Ovary (tissue), 10 donors: Measurements from ENCODE around the gene GPRIN2. TPM values are rescaled to one million over a fixed set of nuclear protein-coding genes. Genes with fewer than 3 reads are reported as not detected.
A peak's percentile ranks its signal among the peaks of the same experiment; 100 is the strongest.
"Not testable (repeated sequence)": the region's sequence is repeated elsewhere in the genome, so short reads cannot be mapped to it uniquely, and the experiment has no call there.

ENCODE experiments used
- DNase-seq, 5 donors: peaks; one replicate each; pipeline ENCODE4 v3.0.0-alpha.2; 2019 to 2020
- H3K27ac ChIP-seq, 2 donors: fragments of 200-600 bp; one replicate each; pipeline versions ENCODE4 v1.5.1 to v1.8.0; 2019 to 2022
- H3K27me3 ChIP-seq: fragments of 200-600 bp; one replicate; pipeline ENCODE4 v1.8.0; 2022
- H3K36me3 ChIP-seq: fragments of 200-600 bp; sonication (generic); one replicate; pipeline ENCODE4 v1.5.1; 2019
- H3K4me1 ChIP-seq: one replicate; pipeline ENCODE4 v1.8.1; 2013; ENCODE audit warnings: mild to moderate bottlenecking, moderate library complexity; ENCODE audit not compliant: insufficient read depth
- H3K4me3 ChIP-seq: fragments of 200-600 bp; sonication (generic); one replicate; pipeline ENCODE4 v1.5.1; 2017
- H3K9me3 ChIP-seq, 2 donors: fragments of 200-600 bp in 1 of 2; sonication (generic) in 1 of 2; one replicate each; pipeline versions ENCODE4 v1.5.1 to v1.8.1; 2013 to 2019; ENCODE audit warnings: mild to moderate bottlenecking in 1 of 2, moderate library complexity in 1 of 2
- EP300 ChIP-seq: sonication (generic); formaldehyde crosslinking; IDR thresholded peaks from one replicate; pipeline ENCODE4 v1.6.1; 2017; ENCODE audit warnings: antibody characterized with exemption
- POLR2A ChIP-seq: fragments of 450-650 bp; IDR thresholded peaks from one replicate; pipeline ENCODE4 v1.6.1; 2017; ENCODE audit warnings: antibody characterized with exemption, mild to moderate bottlenecking, moderate library complexity
- WGBS, 3 donors: extraction: QIAGEN DNeasy Blood & Tissue Kit in 1 of 3; methylation state at CpG; one replicate each; pipeline versions ENCODE4 v1.1.5 to v1.1.7; 2013 to 2017; 5-methylcytosine and 5-hydroxymethylcytosine counted together
- intact Hi-C, 4 donors: fragments of 100-400 bp; cut with DNase I; formaldehyde crosslinking; loops; one replicate each; pipeline versions ENCODE4 v1.11.0 to v1.15.1; 2022 to 2023
- long read RNA-seq, 3 donors: library from polyadenylated mRNA in 2 of 3; unstranded in 2 of 3; transcript quantifications; one replicate each; pipeline ENCODE4 v2.0.0 and lab custom pipeline, GENCODE V29; 2021 to 2026
- polyA plus RNA-seq, 2 donors: library from polyadenylated mRNA; stranded (reverse); fragments of 200-250 nt in 1 of 2; fragments of 350-450 nt in 1 of 2; fragmentation: Illumina TruSeq in 1 of 2; extraction: RNeasy Lipid Tissue Mini Kit (QIAGEN cat#74804) in 1 of 2; gene quantifications; one replicate each; pipeline ENCODE4 v1.2.3, GENCODE V29; 2013 to 2014
- total RNA-seq, 7 donors: library from RNA; depleted of rRNA in 2 of 7; stranded (reverse); fragments of >200 nt in 2 of 7; fragmentation: NEBNext Ultra II Directional in 3 of 7; extraction: Animal tissue kit (Norgen Biotek cat#: 25700) in 3 of 7; gene quantifications; one replicate each; pipeline versions ENCODE4 v1.1.0 to v1.2.4, GENCODE V29; 2016 to 2023
- TF ChIP-seq, protein P1 (sequence below), 3 donors: fragments of 450-650 bp in 2 of 3; fragments of 200-600 bp in 1 of 3; IDR thresholded peaks; one replicate each; pipeline versions ENCODE4 v1.5.1 to v1.8.0; 2016 to 2022; ENCODE audit warnings: antibody characterized with exemption in 3 of 3, mild to moderate bottlenecking in 1 of 3
- donor health status: DM: no; HTN: no; CAD: no; lungs with moderate emphysema.
- donor health status: DM: no; HTN: no; CAD: no.
- donor health status: Bipolar disorder and iron deficiency.
- donor health status: DM: yes; HTN: yes; CAD: no.
- donor health status: DM: no; HTN: no; CAD: no.
- donor health status: DM: yes; HTN: yes; CAD: no.

Gene GPRIN2
- total RNA-seq (1 to 10 TPM in 1 of 7 donors, under 1 TPM in 3, not detected in 3; 0.27 to 2.4 (median 0.78) TPM), polyA plus RNA-seq (under 1 TPM in 1 of 2 donors, not detected in 1; 0.22 TPM)
- long read RNA-seq, donor 1, result 0 reads
- long read RNA-seq, donor 2, partial matches to known transcripts, result 0 of 5 reads
- long read RNA-seq, donor 2, other reads (novel, unspliced or antisense), result 0 of 5 reads
- long read RNA-seq, donor 3, result 0 reads

GRCh38 chr10:46556515-46557318, at the start of gene GPRIN2:
Gene GPRIN2, minus strand, starts transcription at chr10:46556658. Its CDS starts 5,922 bp downstream, at chr10:46550736.
- TF ChIP-seq, protein P1, sequence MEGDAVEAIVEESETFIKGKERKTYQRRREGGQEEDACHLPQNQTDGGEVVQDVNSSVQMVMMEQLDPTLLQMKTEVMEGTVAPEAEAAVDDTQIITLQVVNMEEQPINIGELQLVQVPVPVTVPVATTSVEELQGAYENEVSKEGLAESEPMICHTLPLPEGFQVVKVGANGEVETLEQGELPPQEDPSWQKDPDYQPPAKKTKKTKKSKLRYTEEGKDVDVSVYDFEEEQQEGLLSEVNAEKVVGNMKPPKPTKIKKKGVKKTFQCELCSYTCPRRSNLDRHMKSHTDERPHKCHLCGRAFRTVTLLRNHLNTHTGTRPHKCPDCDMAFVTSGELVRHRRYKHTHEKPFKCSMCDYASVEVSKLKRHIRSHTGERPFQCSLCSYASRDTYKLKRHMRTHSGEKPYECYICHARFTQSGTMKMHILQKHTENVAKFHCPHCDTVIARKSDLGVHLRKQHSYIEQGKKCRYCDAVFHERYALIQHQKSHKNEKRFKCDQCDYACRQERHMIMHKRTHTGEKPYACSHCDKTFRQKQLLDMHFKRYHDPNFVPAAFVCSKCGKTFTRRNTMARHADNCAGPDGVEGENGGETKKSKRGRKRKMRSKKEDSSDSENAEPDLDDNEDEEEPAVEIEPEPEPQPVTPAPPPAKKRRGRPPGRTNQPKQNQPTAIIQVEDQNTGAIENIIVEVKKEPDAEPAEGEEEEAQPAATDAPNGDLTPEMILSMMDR (IDR thresholded peaks at IDR 0.05), result no peak
- TF ChIP-seq EP300 (no peak), POLR2A (no peak)
- H3K36me3 ChIP-seq, result no peaks in the 10 kb centered on the region
- intact Hi-C loops, result no loop called here
- 4 to 5% (median 4%) methylated on average over 74 of the region's 74 CpGs for WGBS, 3 donors
- peak in 4 of 5 donors; percentile 12 to 34 (median 27) for DNase-seq
- peaks cover 6% of the 10 kb centered on the region for H3K4me1 ChIP-seq
- no peaks in the 10 kb centered on the region for H3K27me3 ChIP-seq
- H3K4me3 ChIP-seq, result peak within 1 kb of the TSS; percentile 19
- no peaks in the 10 kb centered on the region for H3K9me3 ChIP-seq
- no peak within 1 kb of the TSS for H3K27ac ChIP-seq

DNA sequence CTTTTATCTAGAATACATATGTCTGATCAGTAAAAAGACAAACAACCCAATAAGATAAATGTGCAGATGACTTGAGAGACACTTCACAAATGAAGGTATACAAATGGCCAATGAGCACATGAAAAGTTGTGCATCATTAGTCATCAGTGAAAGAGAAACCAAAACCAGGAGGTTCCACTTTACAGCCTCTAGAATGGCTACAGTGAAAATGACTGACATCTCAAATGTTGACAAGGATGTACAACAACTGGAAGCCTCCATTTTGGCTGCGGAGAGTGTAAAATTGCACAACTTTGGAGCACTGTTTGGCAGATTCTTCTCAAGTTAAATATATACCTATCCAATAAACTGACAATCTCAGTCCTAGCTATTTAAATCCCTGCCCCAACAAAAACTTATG, 44.1 kb upstream of the GPRIN2 start:
- H3K36me3 ChIP-seq, H3K9me3 ChIP-seq, H3K4me1 ChIP-seq, H3K27ac ChIP-seq, DNase-seq, intact Hi-C loops, H3K4me3 ChIP-seq, H3K27me3 ChIP-seq: not testable (repeated sequence)
- 0 to 100% (median 87%) methylated on average over 1 of the region's 1 CpG for WGBS, 3 donors

DNA sequence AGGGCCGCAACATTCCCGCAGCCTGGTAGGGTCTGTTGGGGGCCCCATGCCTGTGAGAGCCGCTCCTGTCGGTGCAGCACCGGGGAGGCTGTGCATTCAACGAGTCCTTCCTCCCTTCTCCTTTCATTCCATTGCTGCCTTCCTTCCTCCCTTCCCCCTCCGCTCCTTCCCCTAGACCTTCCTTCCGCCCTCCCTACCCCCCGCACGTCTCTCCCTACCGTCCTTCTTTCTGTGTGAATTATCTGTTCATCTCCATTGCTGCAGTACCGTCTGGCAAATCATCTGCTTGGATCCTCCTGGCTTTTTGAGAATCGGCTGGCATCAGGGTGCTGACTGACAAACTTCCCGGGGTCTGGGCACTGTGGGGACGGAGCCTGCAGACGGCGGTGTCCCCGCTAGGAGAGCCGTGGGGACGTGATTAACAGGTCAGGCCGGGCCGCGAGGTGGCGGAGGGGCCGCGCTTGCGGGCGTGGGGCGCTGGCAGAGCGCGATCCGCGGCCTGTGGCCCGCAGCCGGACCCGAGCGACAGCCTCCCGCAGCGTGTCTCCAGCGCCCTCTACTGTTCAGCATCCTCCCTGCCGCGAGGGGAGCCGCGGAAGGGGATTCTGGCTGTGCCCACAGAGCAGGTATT, 41.3 kb upstream of the GPRIN2 start:
- 0% methylated on average over 9 to 21 of the region's 44 CpGs for WGBS, 3 donors
- H3K36me3 ChIP-seq, intact Hi-C loops, H3K4me1 ChIP-seq, H3K27me3 ChIP-seq, H3K27ac ChIP-seq, H3K9me3 ChIP-seq: not testable (repeated sequence)
- peak in 3 of 5 donors; percentile 14 to 49 (median 34) for DNase-seq
- H3K4me3 ChIP-seq, result peak overlapping the region; percentile 29

DNA sequence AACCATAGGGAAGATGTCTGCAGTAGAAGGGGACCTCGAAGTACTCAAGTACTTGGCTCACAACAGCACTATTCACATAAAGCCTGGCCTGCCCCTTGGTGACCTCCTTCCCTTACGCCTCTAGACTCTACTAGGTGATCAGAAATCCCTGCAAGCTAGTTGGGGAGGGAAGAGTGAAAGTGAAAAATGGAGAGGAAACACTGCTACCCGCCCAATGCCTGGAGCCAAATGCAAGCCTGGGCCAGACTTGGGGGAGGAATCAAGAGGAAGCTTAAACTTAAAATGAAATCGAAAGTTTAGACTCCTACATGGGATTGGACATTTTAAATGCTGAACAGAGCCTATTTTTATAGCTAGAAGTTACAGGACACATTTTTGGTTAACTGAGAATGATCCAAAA, 40.1 kb upstream of the GPRIN2 start:
- H3K4me3 ChIP-seq, H3K9me3 ChIP-seq, H3K4me1 ChIP-seq, intact Hi-C loops, H3K27me3 ChIP-seq, H3K27ac ChIP-seq, H3K36me3 ChIP-seq: not testable (repeated sequence)
- 0 to 4% (median 0%) methylated on average over 2 of the region's 4 CpGs for WGBS, 3 donors
- peak in 1 of 5 donors; percentile 25 for DNase-seq

DNA sequence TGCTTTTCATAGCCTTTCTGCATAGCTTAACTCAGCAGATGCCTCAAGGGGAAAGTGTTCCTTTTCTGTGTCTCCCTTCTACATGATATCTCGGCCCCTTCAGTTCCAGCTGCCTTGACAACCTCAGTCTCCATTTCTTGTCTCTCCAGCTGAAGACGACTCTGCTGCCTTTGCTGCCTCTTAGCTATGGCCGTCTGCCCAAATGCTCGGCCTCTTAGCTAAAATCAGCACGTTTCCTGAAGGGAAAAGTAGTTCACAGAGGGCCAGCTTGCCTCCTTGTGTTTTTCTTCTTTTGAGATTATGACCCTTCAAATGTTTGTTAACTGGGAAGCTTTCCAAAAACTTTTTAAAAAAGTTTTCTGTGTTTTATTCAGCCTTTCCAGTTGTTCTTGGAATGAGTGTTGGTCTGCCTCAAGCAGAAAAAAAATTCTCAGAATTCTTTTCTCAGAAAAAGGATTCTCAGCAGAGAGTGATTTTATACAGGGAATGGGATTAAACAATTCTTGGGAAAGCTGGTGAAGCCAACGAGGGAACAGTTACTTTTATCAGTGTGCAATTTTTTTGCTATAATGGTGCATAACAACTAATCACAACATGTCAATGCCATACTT, 38.1 kb upstream of the GPRIN2 start:
- H3K36me3 ChIP-seq, H3K4me1 ChIP-seq, DNase-seq, H3K27ac ChIP-seq, H3K27me3 ChIP-seq, H3K9me3 ChIP-seq, intact Hi-C loops, H3K4me3 ChIP-seq: not testable (repeated sequence)
- WGBS, 3 donors, result 0 to 2% (median 0%) methylated on average over 5 of the region's 6 CpGs

DNA sequence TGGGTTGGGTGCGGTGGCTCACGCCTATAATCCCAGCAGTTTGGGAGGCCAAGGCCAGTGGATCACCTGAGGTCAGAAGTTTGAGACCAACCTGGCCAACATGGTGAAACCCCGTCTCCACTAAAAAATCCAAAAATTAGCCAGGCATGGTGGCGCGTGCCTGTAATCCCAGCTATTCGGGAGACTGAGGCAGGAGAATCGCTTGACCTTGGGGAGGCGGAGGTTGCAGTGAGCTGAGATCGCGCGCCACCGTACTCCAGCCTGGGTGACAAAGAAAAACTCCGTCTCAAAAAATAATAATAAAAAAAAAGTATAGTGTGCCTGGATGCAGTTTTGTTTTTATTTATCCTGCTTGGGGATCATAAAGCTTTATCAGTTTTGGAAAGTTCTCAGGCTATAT, 36.8 kb upstream of the GPRIN2 start:
- H3K27ac ChIP-seq, H3K9me3 ChIP-seq, DNase-seq, H3K4me3 ChIP-seq, intact Hi-C loops, H3K4me1 ChIP-seq, H3K36me3 ChIP-seq, H3K27me3 ChIP-seq: not testable (repeated sequence)
- 94 to 97% (median 95%) methylated on average over 13 of the region's 13 CpGs for WGBS, 3 donors

GRCh38 chr10:46591053-46591452, 34.6 kb upstream of the GPRIN2 start:
- 86% methylated on average over 1 of the region's 8 CpGs; no CpG with 5 or more reads in 2 of the 3 donors for WGBS, 3 donors
- DNase-seq, H3K27me3 ChIP-seq, H3K9me3 ChIP-seq, H3K36me3 ChIP-seq, H3K4me3 ChIP-seq, H3K27ac ChIP-seq, intact Hi-C loops, H3K4me1 ChIP-seq: not testable (repeated sequence)

- H3K9me3 ChIP-seq, H3K27me3 ChIP-seq, H3K4me3 ChIP-seq, DNase-seq, H3K27ac ChIP-seq, H3K4me1 ChIP-seq, H3K36me3 ChIP-seq, intact Hi-C loops: not testable (repeated sequence)
- WGBS, 3 donors, result no CpG with 5 or more reads among the region's 3 CpGs
These were observed 33.1 kb upstream of the GPRIN2 start for GRCh38 chr10:46589589-46589988.

DNA sequence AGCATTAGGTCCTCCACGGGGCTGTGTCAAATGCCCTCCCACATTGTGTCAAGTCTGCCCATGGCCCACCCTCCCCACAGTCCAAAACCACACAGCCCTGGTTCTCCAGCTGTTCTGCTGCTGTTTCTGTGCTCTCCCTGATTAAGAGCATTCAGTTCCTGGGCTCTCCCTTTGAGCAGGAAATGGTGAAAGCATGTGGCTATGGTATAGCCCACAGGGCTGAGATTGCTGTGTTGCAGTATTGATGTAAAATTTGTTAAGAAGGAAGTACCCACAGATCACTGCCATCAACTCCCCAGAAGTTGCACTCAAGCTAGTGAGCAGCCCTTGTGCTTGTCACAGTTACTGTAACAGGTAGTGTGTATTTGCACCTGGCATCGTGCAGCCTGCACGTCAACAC, 31.8 kb upstream of the GPRIN2 start:
- H3K9me3 ChIP-seq, DNase-seq, H3K27ac ChIP-seq, H3K4me3 ChIP-seq, H3K27me3 ChIP-seq, H3K4me1 ChIP-seq, intact Hi-C loops, H3K36me3 ChIP-seq: not testable (repeated sequence)
- WGBS, 3 donors, result no CpG with 5 or more reads among the region's 3 CpGs

GRCh38 chr10:46587546-46587945, 31.1 kb upstream of the GPRIN2 start:
- H3K36me3 ChIP-seq, H3K4me3 ChIP-seq, DNase-seq, H3K9me3 ChIP-seq, H3K4me1 ChIP-seq, intact Hi-C loops, H3K27ac ChIP-seq, H3K27me3 ChIP-seq: not testable (repeated sequence)
- no CpG with 5 or more reads among the region's 24 CpGs for WGBS, 3 donors
